Caco-2 (cell line): Measurements from ENCODE around the gene IGSF21. TPM values are rescaled to one million over a fixed set of nuclear protein-coding genes. Genes with fewer than 3 reads are reported as not detected.

Experiments
- BruUV-seq: library from RNA; stranded (reverse); fragments of 400-500 nt; replicated peaks from 2 replicates; lab custom pipeline; 2021; lab: Mats Ljungman, UMichigan
- CTCF ChIA-PET: fragments of 300-600 bp; sonication (Branson Sonifier 250); formaldehyde crosslinking; loops from one replicate; lab custom pipeline; 2022; ENCODE audit warnings: antibody characterized with exemption; lab: Charles Lee
- POLR2A ChIA-PET: fragments of 300-600 bp; sonication (Branson Sonifier 250); formaldehyde crosslinking; loops from one replicate; lab custom pipeline; 2022; ENCODE audit warnings: antibody characterized with exemption; lab: Charles Lee
- DNase-seq, 2 experiments: peaks; one replicate each; pipeline versions ENCODE4 v3.0.0 to v3.0.0-alpha.2; 2020 to 2022
- H3K27me3 ChIP-seq: replicated peaks from 2 replicates; pipeline ENCODE4 v1.6.0; 2011; ENCODE audit warnings: low read length; ENCODE audit not compliant: control insufficient read depth, insufficient read depth
- H3K36me3 ChIP-seq: 2 replicates; pipeline ENCODE4 v1.5.1; 2011; ENCODE audit warnings: low read length; ENCODE audit not compliant: control insufficient read depth, insufficient read depth
- H3K4me1 ChIP-seq: fragments of 250-450 bp; sonication (Bioruptor Pico); 2 replicates; pipeline ENCODE4 v1.5.1; 2020; ENCODE audit warnings: mild to moderate bottlenecking
- H3K4me3 ChIP-seq: 2 replicates; pipeline ENCODE4 v1.5.1; 2011; ENCODE audit warnings: low read depth, mild to moderate bottlenecking, control low read depth, low read length
- H3K9me3 ChIP-seq: fragments of 250-450 bp; sonication (Bioruptor Pico); 2 replicates; pipeline ENCODE4 v1.5.1; 2020; ENCODE audit warnings: mild to moderate bottlenecking, moderate library complexity
- H3K27ac Mint-ChIP-seq: one replicate; pipeline ENCODE4 v1.8.0; 2022; ENCODE audit warnings: mixed read lengths; ENCODE audit not compliant: unreplicated experiment
- H3K27me3 Mint-ChIP-seq: one replicate; pipeline ENCODE4 v1.8.0; 2022; ENCODE audit warnings: mixed read lengths; ENCODE audit not compliant: insufficient read depth, unreplicated experiment
- H3K36me3 Mint-ChIP-seq: one replicate; pipeline ENCODE4 v1.8.0; 2022; ENCODE audit warnings: mild to moderate bottlenecking, mixed read lengths; ENCODE audit not compliant: insufficient read depth, unreplicated experiment
- H3K4me1 Mint-ChIP-seq: one replicate; pipeline ENCODE4 v1.8.0; 2022; ENCODE audit warnings: low read depth, mixed read lengths; ENCODE audit not compliant: unreplicated experiment
- H3K4me3 Mint-ChIP-seq: one replicate; pipeline ENCODE4 v1.8.0; 2022; ENCODE audit warnings: mild to moderate bottlenecking, moderate library complexity, mixed read lengths; ENCODE audit not compliant: unreplicated experiment
- H3K9me3 Mint-ChIP-seq: one replicate; pipeline ENCODE4 v1.8.0; 2022; ENCODE audit warnings: mixed read lengths; ENCODE audit not compliant: unreplicated experiment
- intact Hi-C: fragments of 100-400 bp; cut with micrococcal nuclease; formaldehyde crosslinking; loops from one replicate; pipeline ENCODE4 v1.10.0; 2022; ENCODE audit not compliant: unreplicated experiment
- total RNA-seq: library from RNA; stranded (reverse); gene quantifications from 2 replicates; pipeline ENCODE4 v1.2.3, GENCODE V29; 2022
- TF ChIP-seq, protein P1 (sequence below), 2 experiments: fragments of 200-600 bp in 1 of 2; IDR thresholded peaks; 1 replicate in 1 of 2; 2 replicates in 1 of 2; pipeline versions ENCODE4 v1.5.1 to v1.8.0; 2011 to 2022; ENCODE audit warnings: antibody characterized with exemption in 1 of 2, control low read depth in 1 of 2, inconsistent platforms in 1 of 2, low read depth in 1 of 2, low read length in 1 of 2, mild to moderate bottlenecking in 1 of 2, moderate library complexity in 1 of 2; ENCODE audit not compliant: insufficient read depth in 1 of 2, severe bottlenecking in 1 of 2, unreplicated experiment in 1 of 2

The IGSF21 gene
- total RNA-seq, 1 experiment from 2014 or later, result not detected

DNA sequence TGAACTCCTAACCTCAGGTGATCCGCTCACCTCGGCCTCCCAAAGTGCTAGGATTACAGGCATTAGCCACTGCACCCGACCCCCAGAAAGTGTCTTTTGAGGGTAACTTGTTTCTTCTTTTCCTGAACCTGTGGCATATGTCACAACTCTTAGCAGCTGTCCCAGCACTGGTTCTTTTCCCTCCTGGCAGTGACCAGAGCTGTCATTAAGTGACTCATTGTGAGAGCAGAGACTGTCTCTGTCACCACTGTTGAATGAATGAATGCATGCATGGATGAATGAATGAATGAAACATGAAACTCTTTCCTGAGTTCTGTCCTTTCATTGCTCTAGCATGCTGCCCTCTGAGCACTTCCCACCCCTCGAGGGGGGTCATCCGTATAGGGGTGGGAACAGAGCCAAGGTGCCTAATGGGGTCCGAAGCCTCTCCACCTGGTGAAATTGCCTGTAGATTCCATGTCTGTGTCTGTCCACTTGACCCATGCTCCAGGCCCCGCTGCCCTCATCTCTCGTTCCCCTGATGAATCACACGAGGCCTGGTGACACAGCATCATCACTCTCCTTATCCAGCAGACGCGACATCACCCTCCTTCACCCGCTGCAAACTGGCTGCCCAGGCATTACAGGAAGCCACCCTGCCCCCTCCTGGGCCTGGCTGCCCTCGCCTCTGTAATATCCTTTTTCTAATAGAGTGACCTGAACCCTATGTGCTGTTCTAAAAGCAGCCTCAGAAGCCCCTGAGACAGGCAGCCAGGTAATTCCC lies 75.0 kb downstream of the IGSF21 start:
- no peak for DNase-seq
- H3K4me1 ChIP-seq, result no peaks in the 10 kb centered on the region
- CTCF ChIA-PET, result no interaction called here
- Mint-ChIP-seq H3K27me3 (peaks cover 24% of the 10 kb centered on the region), H3K9me3 (no peaks in the 10 kb centered on the region), H3K4me1 (no peaks in the 10 kb centered on the region), H3K27ac (no peak overlapping the region), H3K36me3 (no peaks in the 10 kb centered on the region), H3K4me3 (no peak overlapping the region)
- intact Hi-C loops, result no loop called here
- no peaks in the 10 kb centered on the region for H3K9me3 ChIP-seq
- TF ChIP-seq, protein P1, sequence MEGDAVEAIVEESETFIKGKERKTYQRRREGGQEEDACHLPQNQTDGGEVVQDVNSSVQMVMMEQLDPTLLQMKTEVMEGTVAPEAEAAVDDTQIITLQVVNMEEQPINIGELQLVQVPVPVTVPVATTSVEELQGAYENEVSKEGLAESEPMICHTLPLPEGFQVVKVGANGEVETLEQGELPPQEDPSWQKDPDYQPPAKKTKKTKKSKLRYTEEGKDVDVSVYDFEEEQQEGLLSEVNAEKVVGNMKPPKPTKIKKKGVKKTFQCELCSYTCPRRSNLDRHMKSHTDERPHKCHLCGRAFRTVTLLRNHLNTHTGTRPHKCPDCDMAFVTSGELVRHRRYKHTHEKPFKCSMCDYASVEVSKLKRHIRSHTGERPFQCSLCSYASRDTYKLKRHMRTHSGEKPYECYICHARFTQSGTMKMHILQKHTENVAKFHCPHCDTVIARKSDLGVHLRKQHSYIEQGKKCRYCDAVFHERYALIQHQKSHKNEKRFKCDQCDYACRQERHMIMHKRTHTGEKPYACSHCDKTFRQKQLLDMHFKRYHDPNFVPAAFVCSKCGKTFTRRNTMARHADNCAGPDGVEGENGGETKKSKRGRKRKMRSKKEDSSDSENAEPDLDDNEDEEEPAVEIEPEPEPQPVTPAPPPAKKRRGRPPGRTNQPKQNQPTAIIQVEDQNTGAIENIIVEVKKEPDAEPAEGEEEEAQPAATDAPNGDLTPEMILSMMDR (IDR thresholded peaks at IDR 0.05; ENCODE audit: insufficient read depth in 1 of 2, low read depth in 1 of 2, low read length in 1 of 2, severe bottlenecking in 1 of 2, unreplicated experiment in 1 of 2), result no peak
- no TSS peak for BruUV-seq
- POLR2A ChIA-PET, result no interaction called here
- no peaks in the 10 kb centered on the region for H3K36me3 ChIP-seq
- H3K4me3 ChIP-seq, result no peak overlapping the region
- no peaks in the 10 kb centered on the region for H3K27me3 ChIP-seq

DNA sequence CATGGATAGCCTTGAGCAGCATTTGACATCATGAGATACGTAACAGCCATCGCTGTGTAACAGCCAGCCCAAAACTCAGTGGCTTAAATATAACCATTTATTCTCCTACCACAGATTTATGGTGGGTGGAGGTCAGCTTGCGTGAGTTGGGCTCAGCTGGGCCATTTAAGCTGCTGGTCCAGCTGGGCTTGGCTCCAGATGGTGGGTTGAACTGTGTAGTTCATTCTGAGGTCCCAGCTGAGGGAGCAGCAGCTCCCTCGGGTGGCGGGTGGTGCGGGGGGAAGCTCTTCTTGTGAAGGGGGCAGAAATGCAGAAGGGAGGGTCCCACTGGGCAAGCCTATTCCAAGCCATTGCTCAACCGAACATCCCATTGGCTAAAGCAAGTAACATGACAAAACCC lies 75.9 kb downstream of the IGSF21 start:
- Mint-ChIP-seq H3K4me1 (no peaks in the 10 kb centered on the region), H3K9me3 (no peaks in the 10 kb centered on the region), H3K4me3 (no peak overlapping the region), H3K36me3 (no peaks in the 10 kb centered on the region), H3K27ac (no peak overlapping the region), H3K27me3 (peaks cover 21% of the 10 kb centered on the region)
- DNase-seq, result no peak
- H3K36me3 ChIP-seq, result no peaks in the 10 kb centered on the region
- H3K4me3 ChIP-seq, result no peak overlapping the region
- intact Hi-C loops, result no loop called here
- ChIA-PET POLR2A (no interaction called here), CTCF (no interaction called here)
- H3K9me3 ChIP-seq, result no peaks in the 10 kb centered on the region
- no peaks in the 10 kb centered on the region for H3K4me1 ChIP-seq
- H3K27me3 ChIP-seq, result no peaks in the 10 kb centered on the region
- TF ChIP-seq, protein P1 (IDR thresholded peaks at IDR 0.05; ENCODE audit: insufficient read depth in 1 of 2, low read depth in 1 of 2, low read length in 1 of 2, severe bottlenecking in 1 of 2, unreplicated experiment in 1 of 2), result no peak
- no TSS peak for BruUV-seq

DNA sequence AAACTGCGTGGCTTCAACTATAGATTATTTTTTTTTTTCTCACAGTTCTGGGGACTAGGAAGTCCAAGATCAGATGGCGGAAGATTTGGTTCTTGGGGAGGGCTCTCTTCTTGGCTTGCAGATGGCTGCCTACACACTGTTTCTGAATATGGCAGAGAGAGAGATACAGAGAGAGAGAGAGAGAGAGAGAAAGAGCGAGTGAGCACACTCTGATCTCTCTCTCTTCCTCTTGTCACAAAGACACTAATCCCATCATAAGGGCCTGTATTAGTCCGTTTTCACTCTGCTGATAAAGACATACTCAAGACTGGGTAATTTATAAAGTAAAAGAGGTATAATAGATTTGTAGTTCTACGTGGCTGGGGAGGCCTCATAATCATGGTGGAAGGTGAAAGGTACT lies 79.5 kb downstream of the IGSF21 start:
- no peak overlapping the region for H3K27ac Mint-ChIP-seq
- H3K27me3 ChIP-seq, result no peaks in the 10 kb centered on the region; the same call in 1 of the 2 replicates
- H3K27me3 Mint-ChIP-seq, result peaks cover 19% of the 10 kb centered on the region
- no peak overlapping the region for H3K4me3 Mint-ChIP-seq
- no peaks in the 10 kb centered on the region for H3K36me3 ChIP-seq
- TF ChIP-seq, protein P1 (IDR thresholded peaks at IDR 0.05; ENCODE audit: insufficient read depth in 1 of 2, low read depth in 1 of 2, low read length in 1 of 2, severe bottlenecking in 1 of 2, unreplicated experiment in 1 of 2), result no peak
- intact Hi-C loops, result no loop called here
- POLR2A ChIA-PET, result no interaction called here
- no peaks in the 10 kb centered on the region for H3K36me3 Mint-ChIP-seq
- H3K9me3 Mint-ChIP-seq, result no peaks in the 10 kb centered on the region
- H3K4me1 ChIP-seq, result no peaks in the 10 kb centered on the region
- CTCF ChIA-PET, result no interaction called here
- H3K4me1 Mint-ChIP-seq, result no peaks in the 10 kb centered on the region
- BruUV-seq, result no TSS peak
- DNase-seq, result no peak
- H3K9me3 ChIP-seq, result no peaks in the 10 kb centered on the region
- no peak overlapping the region for H3K4me3 ChIP-seq
